ENCODE data around the gene RRM1.
"Not testable (repeated sequence)": the region's sequence is repeated elsewhere in the genome, so short reads cannot be mapped to it uniquely, and the experiment has no call there.

Gene RRM1

DNA sequence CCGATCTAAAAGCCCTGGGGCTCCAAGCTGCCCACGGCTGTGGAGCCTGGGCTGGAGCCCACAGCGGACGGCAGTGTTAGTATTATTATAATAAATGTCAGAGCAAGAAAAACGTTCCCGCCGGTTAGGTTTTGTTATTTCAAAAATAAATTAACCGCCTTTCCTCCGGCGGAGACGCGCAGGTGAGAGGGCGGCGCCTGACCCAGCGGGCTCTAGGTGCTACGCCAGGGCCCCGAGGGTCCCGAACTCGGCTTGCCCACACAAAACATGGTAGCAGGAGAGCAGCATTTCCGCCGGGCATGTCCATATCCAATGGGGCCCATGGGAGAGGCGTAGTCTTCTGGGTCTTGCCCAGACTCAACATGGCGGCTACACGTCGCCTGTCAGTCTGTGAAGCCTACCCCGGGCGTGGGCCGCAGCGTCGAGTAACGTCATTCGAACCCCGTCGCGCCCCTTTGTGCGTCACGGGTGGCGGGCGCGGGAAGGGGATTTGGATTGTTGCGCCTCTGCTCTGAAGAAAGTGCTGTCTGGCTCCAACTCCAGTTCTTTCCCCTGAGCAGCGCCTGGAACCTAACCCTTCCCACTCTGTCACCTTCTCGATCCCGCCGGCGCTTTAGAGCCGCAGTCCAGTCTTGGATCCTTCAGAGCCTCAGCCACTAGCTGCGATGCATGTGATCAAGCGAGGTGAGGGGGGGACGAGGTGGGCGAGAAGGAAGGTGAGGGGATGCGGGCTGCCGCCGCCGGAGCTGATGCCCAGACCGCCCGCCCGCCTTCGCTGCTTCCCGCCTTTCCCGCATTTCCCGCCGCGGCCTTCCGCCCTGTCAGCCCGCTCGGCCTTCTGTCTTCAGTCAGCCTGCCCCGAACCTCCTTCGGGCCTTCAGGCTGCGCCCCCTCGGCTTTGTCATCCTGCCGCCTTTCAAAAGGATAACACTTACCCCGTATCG is at the start of gene RRM1:
RRM1 (plus strand) TSS at position 452 of the 944 bp plus-strand sequence; CDS start at position 666, 214 bp downstream.
- peak; percentile 87 to 94 (median 90) for DNase-seq

DNA sequence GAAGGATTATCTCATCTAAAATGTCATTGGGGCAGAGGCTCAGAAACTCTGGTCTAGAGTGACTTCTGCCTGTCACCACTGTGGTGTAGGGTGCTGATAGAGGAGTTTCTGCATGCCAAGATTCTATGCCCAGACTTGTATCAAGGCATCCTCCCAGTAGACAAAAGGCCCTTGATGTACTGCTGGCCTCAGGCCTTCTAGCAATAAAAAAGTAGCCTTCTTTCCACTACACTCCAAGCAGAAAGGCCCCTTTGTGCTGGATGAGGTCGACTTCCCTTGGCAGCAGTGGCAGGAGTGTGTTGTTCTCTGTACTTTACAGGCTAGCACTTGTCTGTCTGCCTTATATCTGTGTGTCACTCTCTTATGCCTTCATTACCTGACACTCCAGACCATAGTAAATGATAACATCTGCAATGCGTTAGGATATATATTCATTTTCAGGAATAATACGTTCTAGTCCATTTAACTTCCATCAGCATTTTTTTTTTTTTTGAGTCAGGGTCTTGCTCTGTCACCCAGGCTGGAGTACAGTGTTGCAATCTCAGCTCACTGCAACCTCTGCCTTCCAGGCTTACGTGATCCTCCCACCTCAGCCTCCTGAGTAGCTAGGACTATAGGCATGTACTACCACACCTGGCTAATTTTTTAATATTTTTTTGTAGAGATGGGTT is 49.5 kb upstream of the RRM1 start:
- DNase-seq = no peak

DNA sequence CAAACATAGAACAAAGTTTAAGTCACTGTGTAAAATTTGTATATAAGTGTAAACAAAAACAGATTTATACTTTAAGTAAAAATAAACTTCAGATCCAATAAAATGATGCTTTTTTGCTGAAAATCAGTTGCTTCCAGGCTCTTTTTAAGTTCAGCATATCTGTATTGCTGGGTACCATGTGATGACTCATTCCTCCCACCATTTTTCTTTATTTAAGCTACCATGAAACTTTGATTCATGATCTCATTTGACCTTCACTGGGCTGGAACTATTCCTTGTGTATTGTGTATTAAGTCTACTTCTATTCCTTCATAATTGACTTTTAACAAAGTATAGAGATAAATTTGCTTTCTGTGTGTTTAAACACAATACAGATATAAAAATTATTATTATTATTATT is 46.3 kb upstream of the RRM1 start:
- DNase-seq = no peak

GRCh38 chr11:4049006-4049405 is 45.6 kb upstream of the RRM1 start:
- no peak for DNase-seq

DNA sequence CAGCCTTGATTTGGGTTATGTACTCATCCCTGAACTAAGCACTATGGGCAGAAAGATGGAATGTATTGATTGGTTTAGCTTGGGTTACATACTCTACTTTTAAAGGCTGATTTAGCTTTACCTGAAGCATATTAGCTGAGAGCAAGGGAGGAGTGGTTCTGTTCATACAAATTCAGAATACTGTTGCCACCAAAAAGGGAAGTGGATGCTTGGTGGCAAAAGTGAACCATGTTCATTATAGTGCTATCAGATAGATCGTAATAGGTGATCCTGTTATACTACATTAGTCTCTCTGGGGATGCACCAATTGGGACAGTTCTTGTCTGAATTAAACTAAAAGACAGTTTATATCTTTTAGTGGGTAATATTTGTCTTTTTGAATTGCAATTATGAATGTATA is 44.5 kb upstream of the RRM1 start:
- DNase-seq = no peak

DNA sequence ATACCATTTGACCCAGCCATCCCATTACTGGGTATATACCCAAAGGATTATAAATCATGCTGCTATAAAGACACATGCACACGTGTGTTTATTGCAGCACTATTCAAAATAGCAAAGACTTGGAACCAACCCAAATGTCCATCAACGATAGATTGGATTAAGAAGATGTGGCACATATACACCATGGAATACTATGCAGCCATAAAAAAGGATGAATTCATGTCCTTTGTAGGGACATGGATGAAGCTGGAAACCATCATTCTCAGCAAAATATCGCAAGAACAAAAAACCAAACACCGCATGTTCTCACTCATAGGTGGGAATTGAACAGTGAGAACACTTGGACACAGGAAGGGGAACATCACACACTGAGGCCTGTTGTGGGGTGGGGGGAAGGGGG is 41.4 kb upstream of the RRM1 start:
- DNase-seq = not testable (repeated sequence)

DNA sequence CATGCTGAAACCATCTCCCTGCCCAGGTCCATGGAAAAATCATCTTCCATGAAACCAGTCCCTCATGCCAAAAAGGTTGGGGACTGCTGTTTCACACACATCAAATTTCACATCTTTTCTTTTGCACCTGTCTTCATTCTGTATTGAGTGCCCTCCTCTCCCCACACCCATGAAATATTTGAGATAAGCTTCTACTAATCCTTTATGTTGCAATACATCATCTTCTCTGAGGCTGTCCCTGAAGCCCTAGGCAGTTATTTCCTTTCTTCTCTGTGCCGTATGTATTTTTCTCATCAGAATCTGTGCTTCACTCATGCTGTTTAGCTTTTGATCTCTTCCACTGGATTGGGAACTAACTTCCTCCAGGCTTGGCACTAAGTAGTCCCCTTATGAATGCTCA is 40.0 kb upstream of the RRM1 start:
- no peak for DNase-seq

DNA sequence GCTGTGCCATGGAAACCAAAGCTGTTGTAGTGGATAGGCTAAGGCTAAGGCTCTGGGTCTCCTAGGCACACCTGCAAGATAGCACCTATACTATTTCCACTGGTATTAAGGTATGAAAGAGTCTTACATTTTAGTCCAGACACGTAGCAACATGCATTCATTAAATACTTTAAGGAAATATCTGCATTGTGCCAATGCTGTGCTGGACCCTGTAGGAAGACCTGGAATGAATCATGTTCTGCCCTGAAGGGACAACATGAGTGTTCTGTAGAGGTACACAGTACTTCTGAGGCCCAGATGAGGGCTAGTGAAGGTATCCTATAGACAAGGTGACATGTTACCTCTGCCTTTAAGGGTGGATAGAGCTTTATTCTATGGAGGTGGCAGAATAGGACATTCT is 35.2 kb upstream of the RRM1 start:
- DNase-seq = no peak

GRCh38 chr11:4060182-4060923 is 34.2 kb upstream of the RRM1 start:
- DNase-seq = no peak

DNA sequence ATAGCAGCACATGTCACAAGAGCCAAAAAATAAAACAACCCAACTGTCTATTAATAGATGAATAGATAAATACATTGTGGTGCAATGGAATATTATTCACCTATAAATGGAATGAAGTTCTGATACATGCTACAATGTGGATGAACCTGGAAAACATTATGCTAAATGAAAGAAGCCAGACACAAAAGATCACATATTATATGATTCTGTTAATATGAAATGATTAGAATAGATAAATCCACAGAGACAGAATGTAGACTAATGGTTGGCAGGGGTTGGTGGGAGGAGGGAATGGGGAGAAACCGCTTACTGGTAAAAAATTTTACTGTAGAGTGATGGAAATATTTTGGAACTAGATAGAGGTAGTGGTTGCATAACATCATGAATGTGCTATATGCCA is 32.9 kb upstream of the RRM1 start:
- DNase-seq = no peak

GRCh38 chr11:4063348-4063747 is 31.3 kb upstream of the RRM1 start:
- no peak for DNase-seq

DNA sequence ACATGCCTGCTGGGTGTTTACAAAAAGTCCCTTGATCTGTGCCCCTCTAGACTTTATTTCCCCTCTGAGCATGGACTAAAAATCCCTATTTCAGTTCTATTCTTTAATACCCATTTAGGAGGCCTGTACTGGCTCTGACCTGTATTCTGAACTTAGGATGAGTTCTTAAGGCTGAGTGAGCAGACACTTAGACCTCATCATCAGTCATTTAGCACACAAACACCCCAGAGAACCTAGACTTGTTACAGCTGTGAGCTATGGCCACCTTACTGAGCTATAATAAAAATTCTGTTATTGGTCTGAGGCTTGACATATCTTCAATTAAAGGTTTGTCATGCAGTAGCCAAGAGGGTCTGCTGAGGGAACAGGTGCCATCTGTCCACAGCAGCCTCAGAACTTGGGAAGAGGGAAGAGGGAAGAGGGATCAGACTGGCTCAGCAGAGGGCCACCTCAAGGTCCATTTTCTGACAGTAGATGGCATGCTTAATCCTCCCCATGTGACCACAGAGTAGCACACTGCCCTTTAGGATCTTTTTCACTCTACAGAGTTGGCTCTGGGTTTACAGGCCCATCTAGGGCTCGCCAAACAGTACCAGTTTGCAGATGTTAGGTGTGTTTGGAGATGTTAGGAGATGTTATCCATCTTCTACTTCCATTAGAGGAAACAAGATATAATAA is 30.2 kb upstream of the RRM1 start:
- no peak for DNase-seq

DNA sequence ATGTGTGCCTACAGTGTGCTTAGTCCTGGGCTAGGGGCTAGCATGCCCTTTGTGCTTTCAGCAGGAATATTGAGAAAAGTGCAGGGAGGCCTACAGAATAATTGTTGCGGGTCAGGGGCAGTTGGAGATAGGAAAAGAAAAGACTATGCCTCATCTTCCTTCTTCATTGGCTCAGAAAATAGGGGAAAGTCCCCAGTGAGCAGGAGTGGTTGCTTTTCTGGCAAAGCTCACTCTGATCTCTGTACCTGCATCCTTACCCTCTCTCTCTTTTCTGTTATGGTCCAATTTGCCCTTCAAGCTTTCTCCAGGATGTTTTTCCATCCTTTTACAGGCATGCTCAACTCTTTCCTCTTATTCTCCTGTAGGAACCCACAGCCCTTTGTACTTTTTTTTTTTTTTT is 29.5 kb upstream of the RRM1 start:
- no peak for DNase-seq

- DNase-seq = no peak
These were observed 28.8 kb upstream of the RRM1 start for GRCh38 chr11:4065601-4066377.

DNA sequence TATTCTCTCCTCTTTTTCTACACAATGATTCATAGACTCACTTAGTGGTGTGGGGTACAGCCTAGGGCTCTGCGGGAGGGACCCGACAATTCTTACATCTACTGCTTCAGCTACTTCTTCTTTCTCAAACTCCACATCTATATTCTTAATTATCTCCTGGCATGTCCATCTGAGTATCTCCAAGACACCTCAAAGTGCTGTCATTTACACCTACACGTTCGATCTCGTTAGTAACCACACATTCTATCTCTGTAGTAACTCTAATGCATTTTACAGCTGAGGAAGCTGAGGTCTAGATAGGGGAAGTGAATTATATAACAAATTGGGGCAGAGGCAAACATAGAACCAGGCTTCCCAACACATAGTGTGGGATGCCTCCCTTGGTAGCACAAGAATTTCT is 27.7 kb upstream of the RRM1 start:
- DNase-seq = no peak

DNA sequence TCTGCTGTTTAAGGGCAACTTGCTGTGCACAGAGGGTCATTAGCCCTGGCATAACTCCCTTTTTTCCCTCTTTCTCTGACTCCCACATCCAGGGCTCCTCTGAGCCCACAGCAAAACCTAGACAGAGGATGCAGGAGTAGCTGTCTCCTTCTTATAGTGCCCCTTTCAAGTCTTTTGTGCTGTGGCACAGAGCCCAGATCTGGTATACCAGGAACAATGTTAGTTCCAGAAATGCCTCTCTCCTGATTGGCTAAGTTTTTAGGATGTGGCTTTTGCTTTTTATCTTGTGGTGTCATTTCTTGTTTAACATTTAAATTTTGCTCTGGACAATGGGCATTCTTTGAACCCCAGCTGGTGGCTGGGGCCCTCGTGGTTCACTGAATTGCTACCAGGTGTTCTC is 25.6 kb upstream of the RRM1 start:
- DNase-seq = no peak

GRCh38 chr11:4071325-4071724 is 23.3 kb upstream of the RRM1 start:
- DNase-seq = no peak

DNA sequence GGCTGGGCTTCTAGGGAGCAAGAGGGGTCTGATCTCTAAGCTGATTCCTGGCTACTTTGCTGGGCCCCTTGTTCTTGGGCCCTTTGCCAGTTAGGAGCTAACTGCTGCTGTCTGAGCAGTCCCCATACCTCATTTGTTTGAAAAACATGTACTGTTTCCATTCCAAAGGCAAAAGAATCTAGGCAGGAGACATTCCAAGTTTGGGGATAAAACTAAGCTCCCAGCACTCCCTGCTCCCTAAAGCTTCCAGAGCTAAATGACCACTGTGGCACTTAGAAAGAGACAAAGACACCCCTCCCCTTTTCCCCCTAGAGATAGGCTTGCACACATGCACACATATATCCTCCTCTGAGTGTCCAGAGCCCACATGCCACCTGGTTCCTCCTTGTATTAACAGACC is 22.7 kb upstream of the RRM1 start:
- no peak for DNase-seq

- DNase-seq = peak in 5 of 6 experiments; percentile 35 to 83 (median 59)
These were observed 21.8 kb upstream of the RRM1 start for GRCh38 chr11:4072668-4073285.

DNA sequence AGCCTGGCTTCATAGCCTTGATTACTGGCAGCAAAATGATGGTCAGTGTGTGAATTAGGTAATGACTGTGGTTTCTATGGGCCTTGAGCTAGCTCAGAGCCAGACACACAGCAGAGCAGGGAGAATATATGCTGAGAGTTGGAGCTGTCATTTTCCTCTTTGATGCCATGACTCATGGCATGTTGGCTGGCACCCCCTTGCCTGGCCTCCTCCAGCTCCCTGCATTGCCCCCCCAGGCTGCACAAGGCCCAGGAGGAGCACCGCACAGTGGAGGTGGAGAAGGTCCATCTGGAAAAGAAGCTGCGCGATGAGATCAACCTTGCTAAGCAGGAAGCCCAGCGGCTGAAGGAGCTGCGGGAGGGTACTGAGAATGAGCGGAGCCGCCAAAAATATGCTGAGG is 20.3 kb upstream of the RRM1 start:
- DNase-seq = no peak

DNA sequence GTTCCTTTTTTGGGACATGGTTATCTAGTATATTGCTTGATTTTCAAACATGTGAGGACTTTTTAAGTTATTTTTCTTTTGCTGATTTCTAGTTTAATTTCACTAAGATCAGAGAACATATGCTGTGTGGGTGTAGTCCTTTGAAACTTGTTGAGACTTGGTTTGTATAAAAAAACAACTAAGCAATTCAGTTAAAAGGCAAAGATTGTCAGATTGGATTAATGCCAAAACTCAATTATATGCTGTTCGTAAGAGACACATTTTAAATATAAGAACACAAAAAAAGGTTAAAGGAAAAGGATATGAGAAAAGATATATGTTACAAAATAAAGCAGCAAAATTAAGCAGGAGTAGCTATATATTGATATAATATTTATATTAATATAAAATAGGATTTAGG is 17.8 kb upstream of the RRM1 start:
- DNase-seq = peak in 2 of 6 experiments; percentile 13 to 23

DNA sequence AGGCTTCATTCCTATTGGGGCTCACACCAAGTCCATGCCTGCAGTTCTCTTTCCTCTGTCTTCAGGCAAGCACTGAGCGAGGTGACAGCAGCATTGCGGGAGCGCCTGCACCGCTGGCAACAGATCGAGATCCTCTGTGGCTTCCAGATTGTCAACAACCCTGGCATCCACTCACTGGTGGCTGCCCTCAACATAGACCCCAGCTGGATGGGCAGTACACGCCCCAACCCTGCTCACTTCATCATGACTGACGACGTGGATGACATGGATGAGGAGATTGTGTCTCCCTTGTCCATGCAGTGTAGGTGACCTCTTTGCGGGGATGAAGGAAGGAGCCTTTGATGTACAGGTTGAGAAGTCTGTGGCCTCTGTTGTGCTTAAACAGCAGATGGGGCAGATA is 11.4 kb upstream of the RRM1 start:
- no peak for DNase-seq

All from stimulated activated naive CD4-positive, alpha-beta T cell (primary cell).